Right ventricle myocardium superior (tissue), 1 donor: ENCODE data around the gene TLK2. TPM values are rescaled to one million over a fixed set of nuclear protein-coding genes. Genes with fewer than 3 reads are reported as not detected.
A peak's percentile ranks its signal among the peaks of the same experiment; 100 is the strongest.
"Not testable (repeated sequence)": the region's sequence is repeated elsewhere in the genome, so short reads cannot be mapped to it uniquely, and the experiment has no call there.

Experiments used
- ATAC-seq: fragments of 200-7000 bp; cut with Tn5 transposase; one replicate; pipeline ENCODE4 v1.9.1; 2020; ENCODE audit warnings: mild to moderate bottlenecking; ENCODE audit not compliant: poor library complexity
- DNase-seq: peaks from one replicate; pipeline ENCODE4 v3.0.0-alpha.2; 2020
- intact Hi-C: fragments of 100-400 bp; cut with DNase I; formaldehyde crosslinking; loops from one replicate; pipeline ENCODE4 v1.11.2; 2022
- total RNA-seq: library from RNA; stranded (reverse); fragmentation: NEBNext Ultra II Directional; extraction: Animal tissue kit (Norgen Biotek cat#: 25700); gene quantifications from one replicate; pipeline ENCODE4 v1.2.1, GENCODE V29; 2021
- donor health status: DM: no; HTN: yes; CAD: no; lungs with severe emphysema.

The TLK2 gene
- total RNA-seq, 1 donor from 2014 or later: 29.9 TPM

DNA sequence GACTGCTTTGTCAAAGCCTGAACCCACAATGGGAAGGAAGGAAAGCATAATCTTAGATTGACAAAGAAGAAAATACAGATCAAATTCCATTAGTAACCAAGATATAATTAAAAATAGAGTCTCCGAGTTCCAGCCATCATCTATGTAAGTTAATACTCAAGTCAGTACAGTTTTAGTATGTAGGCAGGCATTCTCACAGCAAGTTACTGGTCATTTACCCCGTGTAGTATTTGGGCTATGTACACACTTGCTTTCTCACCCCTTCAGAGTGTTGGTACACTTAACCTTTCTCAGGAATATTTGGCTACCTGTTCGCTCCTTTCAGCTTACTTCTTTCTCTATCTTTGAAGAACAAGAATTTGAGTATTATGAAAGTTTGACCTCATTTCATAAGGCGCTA is 57.9 kb downstream of the TLK2 start:
- DNase-seq, ATAC-seq, intact Hi-C loops: not testable (repeated sequence)

DNA sequence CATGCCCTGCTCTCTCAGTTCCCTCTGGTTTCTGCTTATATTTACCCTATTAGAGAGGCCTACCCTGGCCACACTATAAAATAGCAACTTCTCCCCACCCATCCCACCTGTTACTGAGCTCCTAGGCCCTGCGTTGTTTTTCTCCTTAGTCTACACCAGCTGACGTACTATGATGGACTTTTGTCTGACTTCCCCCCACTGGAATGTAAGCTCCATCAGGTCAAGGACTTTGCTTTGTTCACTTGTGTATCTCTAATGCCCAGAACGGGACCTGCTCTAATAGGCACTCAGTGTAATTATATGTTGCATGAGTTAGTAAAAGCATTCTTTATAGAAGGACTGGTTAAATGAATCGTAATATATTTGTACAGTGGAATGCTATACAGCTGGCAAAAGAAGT is 62.4 kb downstream of the TLK2 start:
- ATAC-seq, DNase-seq, intact Hi-C loops: not testable (repeated sequence)

DNA sequence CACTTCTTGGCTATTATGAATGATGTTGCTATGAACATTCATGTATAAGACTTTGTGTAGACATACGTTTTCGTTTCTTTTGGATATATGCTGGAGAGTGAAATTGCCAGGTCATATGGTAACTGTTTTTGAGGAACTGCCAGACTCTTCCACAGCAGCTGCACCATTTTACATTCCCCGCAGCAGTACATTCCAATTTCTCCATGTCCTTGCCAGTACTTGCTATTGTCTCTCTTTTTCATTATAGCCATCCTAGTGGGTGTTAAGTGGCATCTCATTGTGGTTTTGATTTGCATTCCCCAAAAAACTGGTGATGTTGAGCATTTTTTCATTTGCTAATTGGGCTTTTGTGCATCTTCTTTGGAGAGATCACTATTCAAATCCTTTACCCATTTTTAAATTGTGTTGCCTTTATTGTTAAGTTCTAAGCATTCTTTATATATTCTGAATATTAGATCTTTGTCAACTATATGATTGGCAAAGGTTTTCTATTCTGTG is 64.7 kb downstream of the TLK2 start:
- ATAC-seq, intact Hi-C loops, DNase-seq: not testable (repeated sequence)

- intact Hi-C loops, DNase-seq, ATAC-seq: not testable (repeated sequence)
Measured at GRCh38 chr17:62546066-62546465, 67.4 kb downstream of the TLK2 start.

DNA sequence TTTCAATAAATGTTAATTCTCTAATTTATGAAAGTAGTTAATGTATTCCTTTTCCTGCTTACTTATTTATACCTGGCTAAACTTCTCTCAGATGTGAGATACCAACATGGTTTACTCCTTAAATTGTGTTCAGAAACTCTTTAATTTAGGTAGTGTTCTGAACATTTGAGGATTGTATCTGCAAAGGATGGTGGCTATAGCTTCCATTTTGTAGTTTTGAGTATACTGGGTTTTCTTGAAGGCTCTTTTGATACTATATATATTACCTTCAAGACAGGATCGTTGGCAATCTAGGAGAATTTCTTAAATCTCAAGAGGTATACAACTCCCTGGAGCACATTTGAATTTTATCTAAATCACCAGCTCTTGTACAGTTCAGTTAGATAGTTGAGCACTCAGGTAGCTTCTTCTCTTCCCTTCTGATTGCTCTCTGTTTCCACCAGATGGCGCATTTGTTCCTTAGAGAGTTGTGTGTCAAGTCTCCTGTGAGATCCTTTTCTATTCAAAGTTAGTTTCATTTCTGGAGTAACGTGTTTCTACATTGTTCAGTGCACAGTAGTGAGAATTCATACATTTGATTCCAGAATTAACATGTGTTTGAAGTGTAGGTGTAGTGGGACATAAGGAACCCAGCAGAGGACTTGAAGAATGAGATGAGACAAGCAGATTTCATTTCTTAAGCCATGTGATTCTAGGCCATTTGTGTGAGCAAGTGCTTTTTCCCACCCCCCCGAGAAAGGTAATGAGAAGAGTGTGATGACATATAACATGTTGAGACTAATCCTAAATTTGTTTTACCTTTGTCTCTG is 74.4 kb downstream of the TLK2 start:
- DNase-seq, intact Hi-C loops: not testable (repeated sequence)
- peak; percentile 84 for ATAC-seq

DNA sequence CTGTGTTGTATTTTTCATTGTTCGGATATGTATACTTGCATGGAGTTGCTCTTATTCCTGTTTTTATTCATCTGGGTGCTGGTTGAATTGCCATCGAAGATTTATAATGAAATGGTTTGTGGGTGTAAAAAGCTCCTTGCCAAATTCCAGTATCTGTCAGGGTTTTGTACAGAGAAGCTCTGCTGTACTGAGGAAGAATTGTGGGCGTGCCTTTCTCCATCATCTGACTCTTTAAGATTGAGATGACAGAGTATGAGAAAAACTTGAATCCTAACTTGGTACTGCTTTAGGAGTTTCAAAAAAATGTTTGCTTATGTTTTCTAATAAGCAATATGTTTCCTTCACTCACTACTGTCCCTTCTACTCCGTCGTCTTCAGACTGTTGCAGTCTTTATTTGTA is 78.9 kb downstream of the TLK2 start:
- intact Hi-C loops, ATAC-seq, DNase-seq: not testable (repeated sequence)

- intact Hi-C loops, DNase-seq, ATAC-seq: not testable (repeated sequence)
Measured at GRCh38 chr17:62558941-62559340, 80.3 kb downstream of the TLK2 start.

DNA sequence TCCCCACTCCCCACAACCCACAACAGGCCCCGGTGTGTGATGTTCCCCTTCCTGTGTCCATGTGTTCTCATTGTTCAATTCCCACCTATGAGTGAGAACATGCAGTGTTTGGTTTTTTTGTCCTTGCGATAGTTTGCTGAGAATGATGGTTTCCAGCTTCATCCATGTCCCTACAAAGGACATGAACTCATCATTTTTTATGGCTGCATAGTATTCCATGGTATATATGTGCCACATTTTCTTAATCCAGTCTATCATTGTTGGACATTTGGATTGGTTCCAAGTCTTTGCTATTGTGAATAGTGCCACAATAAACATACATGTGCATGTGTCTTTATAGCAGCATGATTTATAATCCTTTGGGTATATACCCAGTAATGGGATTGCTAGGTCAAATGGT is 82.3 kb downstream of the TLK2 start:
- ATAC-seq, intact Hi-C loops, DNase-seq: not testable (repeated sequence)

GRCh38 chr17:62562656-62563055 is 84.0 kb downstream of the TLK2 start:
- DNase-seq: no peak
- intact Hi-C loops: no loop called here
- ATAC-seq: no peak

GRCh38 chr17:62565817-62566216 is 87.2 kb downstream of the TLK2 start:
- intact Hi-C loops: no loop called here
- no peak for DNase-seq
- ATAC-seq: no peak

DNA sequence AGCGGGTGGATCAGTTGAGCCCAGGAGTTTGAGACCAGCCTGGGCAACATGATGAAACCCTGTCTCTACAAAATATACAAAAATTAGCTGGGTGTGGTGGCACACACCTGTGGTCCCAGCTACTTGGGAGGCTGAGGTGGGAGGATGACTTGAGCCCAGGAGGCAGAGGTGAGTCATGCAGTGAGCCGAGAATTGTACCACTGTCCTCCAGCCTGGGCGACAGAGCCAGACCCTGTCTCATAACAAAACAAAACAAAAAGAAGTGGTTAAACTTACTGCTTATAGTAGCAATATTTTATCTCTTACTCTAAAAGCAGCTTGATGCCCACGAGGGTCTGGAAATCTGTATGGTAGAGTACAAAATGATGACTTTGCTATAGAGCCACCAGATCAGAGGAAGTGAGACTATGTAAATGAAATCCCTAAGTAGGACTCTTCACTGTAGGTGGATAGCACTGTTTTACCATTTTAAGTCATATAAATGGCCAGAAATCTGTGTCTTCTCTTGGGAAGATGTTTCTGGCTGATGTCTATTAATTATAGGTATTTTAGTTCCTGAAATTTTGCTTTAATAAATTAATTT is 88.5 kb downstream of the TLK2 start:
- DNase-seq (no peak), ATAC-seq (no peak)
- intact Hi-C loops: no loop called here

DNA sequence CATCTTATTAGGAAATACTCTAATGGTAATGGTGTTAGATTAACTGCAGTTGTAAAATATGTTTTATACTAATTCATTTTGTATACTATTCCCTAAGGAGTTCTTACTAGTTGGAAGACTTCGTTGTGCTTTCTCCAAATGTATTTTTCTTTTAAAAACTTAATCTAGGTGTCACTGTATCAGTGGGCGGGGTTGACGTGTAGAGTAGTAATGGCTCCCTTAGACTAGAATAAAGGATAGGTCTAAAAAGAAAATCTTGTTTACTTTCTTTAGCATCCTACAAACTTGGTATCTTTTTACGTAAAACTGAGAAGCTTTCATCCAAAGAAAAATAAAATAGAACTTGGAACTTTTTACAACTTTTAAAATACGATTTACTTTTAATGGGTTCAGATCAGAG is 93.9 kb downstream of the TLK2 start:
- DNase-seq: no peak
- intact Hi-C loops: no loop called here
- no peak for ATAC-seq

DNA sequence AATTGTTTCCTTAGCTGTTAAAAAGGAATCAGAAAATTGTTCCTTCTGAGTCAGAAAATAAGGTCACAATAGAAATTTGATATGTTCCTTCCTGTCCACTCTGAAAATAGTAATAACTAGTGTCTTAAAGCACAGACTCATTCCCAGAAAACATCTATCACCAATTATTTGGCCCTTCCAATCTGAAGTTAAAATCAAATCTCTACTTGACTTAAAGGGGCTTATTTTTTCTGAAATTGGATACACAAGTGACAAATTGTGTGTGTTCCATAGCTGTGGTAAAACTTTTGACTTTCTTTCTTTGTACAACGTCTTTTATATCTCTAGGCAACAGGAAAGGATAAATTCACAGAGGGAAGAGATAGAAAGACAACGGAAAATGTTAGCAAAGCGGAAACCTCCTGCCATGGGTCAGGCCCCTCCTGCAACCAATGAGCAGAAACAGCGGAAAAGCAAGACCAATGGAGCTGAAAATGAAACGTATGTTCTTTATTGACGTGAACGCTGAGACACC is 94.3 kb downstream of the TLK2 start:
- DNase-seq (no peak), ATAC-seq (no peak)
- intact Hi-C loops: no loop called here

DNA sequence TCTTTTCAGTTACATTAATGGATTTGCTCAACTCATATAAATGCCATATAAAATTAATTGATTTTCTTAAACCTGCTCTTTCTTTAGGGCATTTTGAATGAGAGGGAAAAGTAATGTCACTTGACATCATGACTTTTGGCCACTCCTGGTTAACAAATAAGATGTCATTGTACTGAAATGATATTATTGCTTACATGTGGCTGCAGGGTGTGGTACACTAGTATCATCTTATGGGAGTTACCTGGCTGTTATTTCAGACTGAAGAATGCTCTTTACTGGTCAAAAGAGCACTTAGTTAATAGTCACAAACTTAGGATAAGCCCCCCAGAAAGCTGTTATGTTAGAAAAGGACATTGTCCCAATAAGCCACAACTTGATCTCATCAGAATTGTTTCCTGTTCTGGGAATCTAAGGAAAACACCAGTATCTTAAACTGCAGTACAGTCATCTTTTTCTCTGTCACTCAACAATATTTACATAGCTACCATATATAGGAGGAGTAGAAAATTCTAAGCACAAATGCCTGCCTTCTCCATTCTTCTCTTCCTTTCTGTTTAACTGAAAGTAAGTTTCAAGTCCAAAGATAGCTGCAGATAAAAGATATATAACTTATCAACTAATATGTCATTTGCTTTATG is 95.0 kb downstream of the TLK2 start:
- DNase-seq (no peak), ATAC-seq (no peak)
- intact Hi-C loops: no loop called here

DNA sequence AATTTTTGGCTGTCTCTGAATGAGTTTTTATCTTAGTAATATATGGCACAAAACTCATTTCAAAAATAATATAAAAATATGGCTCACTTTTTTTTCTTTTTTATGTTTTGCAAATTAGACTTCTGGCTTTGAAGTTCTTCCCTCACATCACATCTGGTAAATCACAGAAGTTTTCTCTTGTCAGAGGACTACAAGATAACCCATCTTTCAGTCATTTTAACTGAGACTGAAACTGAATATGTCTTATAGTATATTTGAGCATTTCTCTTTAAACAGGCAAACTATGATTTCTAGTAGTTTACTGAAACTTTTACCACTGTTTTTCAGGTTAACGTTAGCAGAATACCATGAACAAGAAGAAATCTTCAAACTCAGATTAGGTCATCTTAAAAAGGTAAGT is 97.8 kb downstream of the TLK2 start:
- no peak for ATAC-seq
- intact Hi-C loops: no loop called here
- DNase-seq: no peak

- no peak for ATAC-seq
- no peak for DNase-seq
Measured at GRCh38 chr17:62578757-62579487, 100.3 kb downstream of the TLK2 start.

GRCh38 chr17:62580947-62581346 is 102.3 kb downstream of the TLK2 start:
- intact Hi-C loops: no loop called here
- DNase-seq (no peak), ATAC-seq (no peak)

More at GRCh38 chr17:62578757-62579487, 100.3 kb downstream of the TLK2 start:
- intact Hi-C loops: no loop called here

DNA sequence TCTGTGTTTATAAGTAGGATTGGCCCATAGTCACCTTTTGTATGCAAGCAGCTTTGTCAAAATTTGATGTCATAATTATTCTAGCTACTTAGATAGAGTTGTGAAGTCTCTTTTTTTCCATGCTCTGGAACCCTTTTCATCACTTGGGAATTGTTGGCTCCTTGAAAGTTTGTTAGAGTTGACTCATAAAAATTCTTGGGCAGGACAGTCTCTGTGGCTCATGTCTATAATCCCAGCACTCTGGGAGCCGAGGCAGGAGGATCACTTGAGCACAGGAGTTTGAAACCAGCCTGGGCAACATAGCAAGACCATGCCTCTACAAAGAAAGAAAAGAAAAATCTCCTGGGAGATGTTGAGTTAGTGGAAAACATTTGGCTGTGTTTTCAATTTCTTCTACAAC is 103.1 kb downstream of the TLK2 start:
- ATAC-seq: peak; percentile 31
- intact Hi-C loops: no loop called here
- DNase-seq: no peak

GRCh38 chr17:62587554-62587953 is 108.9 kb downstream of the TLK2 start:
- DNase-seq: no peak
- peak; percentile 85 for ATAC-seq
- intact Hi-C loops: no loop called here
